Colonic mucosa (tissue), 4 donors: ENCODE results near the gene FYTTD1. TPM values are rescaled to one million over a fixed set of nuclear protein-coding genes. Genes with fewer than 3 reads are reported as not detected.
"Not testable (repeated sequence)": the region's sequence is repeated elsewhere in the genome, so short reads cannot be mapped to it uniquely, and the experiment has no call there.

ENCODE experiments used
- DNase-seq: peaks from one replicate; pipeline ENCODE4 v3.0.0-alpha.2; 2020
- H3K27ac ChIP-seq: fragments of 200-600 bp; one replicate; pipeline ENCODE4 v1.8.0; 2021
- H3K27me3 ChIP-seq: fragments of 200-600 bp; one replicate; pipeline ENCODE4 v1.8.0; 2021
- H3K36me3 ChIP-seq: fragments of 200-600 bp; one replicate; pipeline ENCODE4 v1.8.0; 2021
- H3K4me1 ChIP-seq: fragments of 200-600 bp; one replicate; pipeline ENCODE4 v1.8.0; 2021; ENCODE audit warnings: mild to moderate bottlenecking
- H3K4me3 ChIP-seq: fragments of 200-600 bp; one replicate; pipeline ENCODE4 v1.8.0; 2021
- H3K9ac ChIP-seq, 2 donors: one replicate each; pipeline ENCODE4 v1.7.0; 2013; ENCODE audit warnings: control low read depth in 2 of 2, low read depth in 2 of 2, low read length in 2 of 2
- H3K9me3 ChIP-seq: fragments of 200-600 bp; one replicate; pipeline ENCODE4 v1.8.0; 2021
- intact Hi-C: fragments of 100-400 bp; cut with DNase I; formaldehyde crosslinking; loops from one replicate; pipeline ENCODE4 v1.14.1; 2022
- total RNA-seq, 2 donors: library from RNA; stranded (reverse); fragmentation: NEBNext Ultra II Directional in 1 of 2; extraction: Animal tissue kit (Norgen Biotek cat#: 25700) in 1 of 2; gene quantifications; one replicate each; pipeline ENCODE4 v1.2.1, GENCODE V29; 2021
- TF ChIP-seq, protein P1 (sequence below): fragments of 200-600 bp; IDR thresholded peaks from one replicate; pipeline ENCODE4 v1.8.0; 2022; ENCODE audit warnings: antibody characterized with exemption, mild to moderate bottlenecking
- donor health status: healthy.
- donor health status: DM: no; HTN: no; CAD: no.
- donor health status: DM: no; HTN: no; CAD: no.

Gene FYTTD1, protein sequence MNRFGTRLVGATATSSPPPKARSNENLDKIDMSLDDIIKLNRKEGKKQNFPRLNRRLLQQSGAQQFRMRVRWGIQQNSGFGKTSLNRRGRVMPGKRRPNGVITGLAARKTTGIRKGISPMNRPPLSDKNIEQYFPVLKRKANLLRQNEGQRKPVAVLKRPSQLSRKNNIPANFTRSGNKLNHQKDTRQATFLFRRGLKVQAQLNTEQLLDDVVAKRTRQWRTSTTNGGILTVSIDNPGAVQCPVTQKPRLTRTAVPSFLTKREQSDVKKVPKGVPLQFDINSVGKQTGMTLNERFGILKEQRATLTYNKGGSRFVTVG
- total RNA-seq = 10 to 100 TPM; 27.1 to 37.7 TPM

DNA sequence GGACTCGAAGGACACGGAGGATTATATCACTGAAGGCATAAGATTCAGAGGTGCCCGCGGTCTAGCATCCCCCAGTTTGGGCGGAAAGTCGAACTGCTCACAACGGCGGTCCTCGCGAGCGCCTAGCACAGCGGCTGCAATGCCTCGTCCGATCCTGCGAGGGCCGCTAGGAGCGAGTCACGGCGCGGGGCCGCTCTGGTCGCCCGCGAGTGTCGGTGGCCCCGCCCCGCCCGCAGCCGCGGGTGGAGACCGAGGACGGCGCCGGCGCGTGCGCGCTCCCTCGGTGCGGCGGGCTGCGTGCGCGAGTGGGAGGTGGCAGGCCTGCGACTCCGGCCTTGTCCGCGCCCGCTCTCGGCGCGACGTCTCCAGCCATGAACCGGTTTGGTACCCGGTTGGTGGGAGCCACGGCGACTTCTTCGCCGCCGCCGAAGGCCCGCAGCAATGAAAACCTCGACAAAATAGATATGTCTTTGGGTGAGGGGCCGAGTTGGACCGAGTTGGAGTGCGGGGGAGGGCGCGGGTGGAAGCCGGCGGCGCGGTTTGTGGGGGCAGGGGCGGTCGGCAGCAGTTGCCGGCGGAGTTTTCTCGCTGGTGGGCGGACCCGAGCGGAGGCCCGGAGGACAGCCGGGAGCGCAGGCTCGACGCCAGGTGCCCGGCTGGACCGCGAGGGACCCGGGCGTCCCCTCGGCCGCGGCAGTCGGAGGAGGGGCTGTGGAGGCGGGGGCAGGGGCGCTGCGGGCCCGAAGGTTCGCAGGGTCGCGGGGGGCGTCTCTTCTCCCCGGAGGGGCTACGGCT lies at the start of gene FYTTD1:
FYTTD1 (plus strand) TSS at position 283 of the 795 bp plus-strand sequence; CDS start at position 372, 89 bp downstream.
- Histone ChIP-seq H3K27me3 (no peaks in the 10 kb centered on the region), H3K9ac (peak within 1 kb of the TSS; percentile 87), H3K27ac (peak within 1 kb of the TSS; percentile 95), H3K36me3 (no peaks in the 10 kb centered on the region), H3K9me3 (no peaks in the 10 kb centered on the region), H3K4me3 (peak within 1 kb of the TSS; percentile 74), H3K4me1 (peaks cover 13% of the 10 kb centered on the region)
- TF ChIP-seq, protein P1, sequence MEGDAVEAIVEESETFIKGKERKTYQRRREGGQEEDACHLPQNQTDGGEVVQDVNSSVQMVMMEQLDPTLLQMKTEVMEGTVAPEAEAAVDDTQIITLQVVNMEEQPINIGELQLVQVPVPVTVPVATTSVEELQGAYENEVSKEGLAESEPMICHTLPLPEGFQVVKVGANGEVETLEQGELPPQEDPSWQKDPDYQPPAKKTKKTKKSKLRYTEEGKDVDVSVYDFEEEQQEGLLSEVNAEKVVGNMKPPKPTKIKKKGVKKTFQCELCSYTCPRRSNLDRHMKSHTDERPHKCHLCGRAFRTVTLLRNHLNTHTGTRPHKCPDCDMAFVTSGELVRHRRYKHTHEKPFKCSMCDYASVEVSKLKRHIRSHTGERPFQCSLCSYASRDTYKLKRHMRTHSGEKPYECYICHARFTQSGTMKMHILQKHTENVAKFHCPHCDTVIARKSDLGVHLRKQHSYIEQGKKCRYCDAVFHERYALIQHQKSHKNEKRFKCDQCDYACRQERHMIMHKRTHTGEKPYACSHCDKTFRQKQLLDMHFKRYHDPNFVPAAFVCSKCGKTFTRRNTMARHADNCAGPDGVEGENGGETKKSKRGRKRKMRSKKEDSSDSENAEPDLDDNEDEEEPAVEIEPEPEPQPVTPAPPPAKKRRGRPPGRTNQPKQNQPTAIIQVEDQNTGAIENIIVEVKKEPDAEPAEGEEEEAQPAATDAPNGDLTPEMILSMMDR = peak; percentile 17
- intact Hi-C loops = no loop called here
- peak; percentile 87 for DNase-seq

DNA sequence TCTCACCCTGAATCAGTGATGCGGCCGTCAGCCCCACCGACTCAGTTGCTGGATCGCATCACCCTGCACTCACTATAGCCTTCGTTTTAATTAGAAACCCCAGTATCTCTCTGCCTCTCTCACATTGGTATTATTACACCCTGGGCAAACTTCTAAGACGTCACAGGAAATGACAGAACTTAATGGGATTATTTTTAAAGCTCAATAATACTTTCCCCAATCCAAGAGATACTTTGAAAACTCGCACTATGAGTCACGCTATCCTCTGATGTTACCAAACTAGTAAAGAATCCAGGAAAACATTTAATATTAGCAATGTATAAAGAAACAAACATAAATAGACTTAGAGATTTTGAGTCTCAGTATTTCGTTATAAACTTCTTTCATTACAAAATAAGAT lies 49.6 kb upstream of the FYTTD1 start:
- Histone ChIP-seq H3K4me3 (no peak overlapping the region), H3K4me1 (no peaks in the 10 kb centered on the region), H3K27ac (no peak overlapping the region), H3K27me3 (no peaks in the 10 kb centered on the region), H3K9me3 (no peaks in the 10 kb centered on the region), H3K9ac (no peak overlapping the region), H3K36me3 (no peaks in the 10 kb centered on the region)
- DNase-seq = no peak
- intact Hi-C loops = no loop called here
- TF ChIP-seq, protein P1 = no peak

DNA sequence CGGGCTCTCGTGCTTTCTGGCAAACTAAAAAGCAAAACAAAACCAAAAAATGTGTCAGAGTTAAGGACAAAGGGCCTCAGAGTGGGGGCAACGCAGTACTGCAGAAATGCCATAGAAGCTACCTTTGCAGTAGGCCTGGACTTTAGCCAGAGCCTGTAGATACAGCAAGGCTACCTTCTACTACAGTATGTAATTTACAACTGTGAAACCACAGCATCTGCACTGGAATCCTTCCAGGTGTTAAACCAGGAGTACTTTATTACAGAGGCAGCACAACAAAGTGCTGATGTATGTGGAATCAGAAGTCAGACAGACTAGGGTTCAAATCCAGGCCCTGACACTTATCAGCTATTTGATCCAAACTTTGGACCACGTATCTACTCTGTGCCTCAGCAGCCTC lies 47.8 kb upstream of the FYTTD1 start:
- Histone ChIP-seq H3K4me1 (no peaks in the 10 kb centered on the region), H3K9me3 (no peaks in the 10 kb centered on the region), H3K4me3 (no peak overlapping the region), H3K27me3 (no peaks in the 10 kb centered on the region), H3K9ac (no peak overlapping the region), H3K36me3 (no peaks in the 10 kb centered on the region), H3K27ac (no peak overlapping the region)
- intact Hi-C loops = no loop called here
- TF ChIP-seq, protein P1 = no peak
- no peak for DNase-seq

DNA sequence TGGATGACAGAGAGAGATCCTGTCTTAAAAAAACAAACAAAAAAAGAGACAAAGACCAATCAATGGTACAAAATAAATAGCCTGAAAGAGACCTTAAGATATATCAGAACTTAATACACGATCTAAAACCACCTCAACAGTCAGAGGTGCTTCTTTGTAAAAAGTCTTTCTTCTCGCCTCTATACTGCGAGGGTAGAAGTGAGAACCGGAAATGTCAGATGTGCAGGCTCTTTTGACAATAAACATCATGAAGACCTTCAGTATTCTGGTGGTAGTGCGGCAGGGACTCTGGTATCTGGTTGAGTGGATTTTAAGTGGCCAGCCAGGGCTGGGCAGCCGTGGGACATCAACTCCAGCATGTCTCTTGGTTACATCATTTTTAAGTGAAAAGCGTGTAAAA lies 43.0 kb upstream of the FYTTD1 start:
- Histone ChIP-seq H3K36me3 (no peaks in the 10 kb centered on the region), H3K27ac (no peak overlapping the region), H3K27me3 (no peaks in the 10 kb centered on the region), H3K4me3 (no peak overlapping the region), H3K9me3 (no peaks in the 10 kb centered on the region), H3K4me1 (no peaks in the 10 kb centered on the region), H3K9ac (no peak overlapping the region)
- DNase-seq = no peak
- intact Hi-C loops = no loop called here
- TF ChIP-seq, protein P1 = no peak

DNA sequence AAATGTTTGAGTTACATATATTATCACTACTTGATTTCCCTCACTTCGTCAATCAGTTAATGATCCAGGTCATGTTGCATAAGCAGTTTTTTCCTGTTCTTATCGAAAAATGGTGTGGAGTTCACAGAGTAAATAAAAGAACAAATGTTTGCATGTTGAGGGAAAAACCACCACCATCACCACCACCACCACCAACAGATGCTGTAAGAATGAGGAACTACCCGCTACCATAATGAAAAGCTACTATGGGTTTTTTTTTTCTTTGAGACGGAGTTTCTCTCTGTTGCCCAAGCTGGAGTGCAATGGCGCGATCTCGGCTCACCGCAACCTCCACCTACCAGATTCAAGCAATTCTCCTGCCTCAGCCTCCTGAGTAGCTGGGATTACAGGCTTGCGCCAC lies 40.5 kb upstream of the FYTTD1 start:
- no peak overlapping the region for H3K27ac ChIP-seq
- no peak for DNase-seq
- TF ChIP-seq, protein P1 = no peak
- H3K4me1 ChIP-seq = no peaks in the 10 kb centered on the region
- intact Hi-C loops = no loop called here
- no peak overlapping the region for H3K4me3 ChIP-seq
- no peaks in the 10 kb centered on the region for H3K36me3 ChIP-seq
- H3K27me3 ChIP-seq = no peaks in the 10 kb centered on the region
- no peaks in the 10 kb centered on the region for H3K9me3 ChIP-seq
- H3K9ac ChIP-seq = no peak overlapping the region

DNA sequence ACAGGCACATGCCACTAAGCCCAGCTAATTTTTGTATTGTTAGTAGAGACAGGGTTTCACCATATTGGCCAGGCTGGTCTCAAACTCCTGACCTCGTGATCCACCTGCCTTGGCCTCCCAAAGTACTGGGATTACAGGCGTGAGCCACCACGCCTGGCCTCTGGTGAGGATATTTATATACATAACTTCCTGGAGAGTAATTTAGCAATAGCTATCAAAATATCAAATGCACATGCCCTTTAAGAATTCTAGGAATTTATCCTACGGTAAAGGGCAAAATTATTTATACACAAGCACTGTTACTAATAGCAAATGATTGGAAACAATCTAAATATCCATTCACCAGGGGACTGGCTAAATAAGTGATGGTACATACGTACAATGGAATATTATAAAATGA lies 38.7 kb upstream of the FYTTD1 start:
- intact Hi-C loops, H3K9ac ChIP-seq, H3K27ac ChIP-seq, H3K27me3 ChIP-seq, DNase-seq, H3K4me3 ChIP-seq, H3K9me3 ChIP-seq, H3K36me3 ChIP-seq, H3K4me1 ChIP-seq: not testable (repeated sequence)
